ENCODE measurements around the gene COL6A2.
"Not testable (repeated sequence)": the region's sequence is repeated elsewhere in the genome, so short reads cannot be mapped to it uniquely, and the experiment has no call there.

Gene COL6A2

DNA sequence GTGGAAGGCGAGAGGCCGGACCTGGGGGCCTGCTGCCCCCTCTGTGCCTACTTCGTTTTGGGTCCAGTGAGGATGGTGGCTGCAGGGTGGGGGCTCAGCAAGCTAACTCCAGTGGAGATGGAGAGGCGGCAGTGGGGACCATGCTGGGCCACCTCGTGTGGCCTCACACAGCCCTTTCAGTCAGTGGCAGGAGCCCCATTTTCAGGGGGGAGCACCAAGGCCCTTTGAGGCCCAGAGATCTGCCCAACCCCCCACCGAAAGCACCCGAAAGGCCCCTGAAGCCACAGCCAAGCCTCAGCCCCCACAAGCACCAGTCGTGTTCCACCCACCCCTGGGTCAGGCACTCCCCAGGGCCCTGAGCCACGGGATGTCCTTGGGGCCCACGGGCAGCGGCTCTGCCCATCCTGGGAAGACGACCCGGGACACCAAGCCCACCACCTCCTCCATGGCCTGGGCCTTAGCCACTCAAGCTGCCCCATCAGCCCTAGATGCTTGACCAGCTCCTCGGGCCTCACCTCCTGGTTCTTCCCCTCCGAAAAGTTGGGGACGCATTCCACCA lies 57.1 kb downstream of the COL6A2 start:
- DNase-seq (ENCODE audit: low spot score) = no peak

- DNase-seq (ENCODE audit: low spot score) = no peak
Measured at GRCh38 chr21:46155514-46156377, 57.8 kb downstream of the COL6A2 start, which contains the start of gene FTCD. TSS of gene FTCD (minus strand) at chr21:46155579. CDS start at chr21:46155523, 56 bp downstream.

GRCh38 chr21:46156378-46156645 lies 58.4 kb downstream of the COL6A2 start:
- DNase-seq (ENCODE audit: low spot score) = no peak

DNA sequence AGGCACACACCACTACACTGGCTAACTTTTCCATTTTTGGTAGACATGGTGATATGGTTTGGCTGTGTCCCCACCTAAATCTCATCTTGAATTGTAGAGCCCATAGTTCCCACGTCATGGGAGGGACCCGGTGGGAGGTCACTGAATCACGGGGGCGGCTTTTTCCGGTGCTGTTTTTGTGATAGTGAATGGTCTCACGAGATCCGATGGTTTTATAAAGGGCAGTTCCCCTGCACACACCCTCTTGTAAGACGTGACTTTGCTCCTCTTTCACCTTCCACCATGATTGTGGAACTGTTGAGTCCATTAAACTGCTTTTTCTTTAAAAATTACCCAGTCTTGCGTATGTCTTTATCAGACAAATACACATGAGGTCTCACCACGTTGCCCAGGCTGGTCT lies 58.8 kb downstream of the COL6A2 start:
- DNase-seq (ENCODE audit: low spot score) = no peak

GRCh38 chr21:46157396-46157986 lies 59.6 kb downstream of the COL6A2 start:
- DNase-seq (ENCODE audit: low spot score) = no peak

DNA sequence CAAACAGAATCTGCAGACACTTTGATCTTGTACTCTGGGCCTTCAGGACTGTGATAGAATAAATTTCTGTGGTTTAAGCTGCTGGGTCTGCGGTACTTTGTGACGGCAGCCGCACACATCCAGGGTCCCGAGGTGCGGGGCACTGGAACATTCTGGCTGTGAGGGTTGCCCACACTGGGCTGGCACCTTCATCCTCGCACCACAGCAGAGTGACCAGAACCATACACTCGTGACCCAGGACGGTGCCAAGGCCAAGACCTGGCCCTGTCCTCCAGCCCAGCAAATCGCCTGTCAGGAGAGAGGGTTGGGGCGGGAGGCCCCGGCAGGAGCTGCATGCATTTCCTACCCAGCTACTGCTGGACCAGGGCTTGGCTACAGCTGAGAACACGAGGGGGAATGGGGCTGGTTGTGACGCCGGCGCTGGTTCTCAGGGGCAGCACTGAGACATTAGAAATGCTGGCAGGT lies 60.1 kb downstream of the COL6A2 start:
- no peak for DNase-seq (ENCODE audit: low spot score)

- DNase-seq (ENCODE audit: low spot score) = no peak
Measured at GRCh38 chr21:46158666-46159300, 60.9 kb downstream of the COL6A2 start.

DNA sequence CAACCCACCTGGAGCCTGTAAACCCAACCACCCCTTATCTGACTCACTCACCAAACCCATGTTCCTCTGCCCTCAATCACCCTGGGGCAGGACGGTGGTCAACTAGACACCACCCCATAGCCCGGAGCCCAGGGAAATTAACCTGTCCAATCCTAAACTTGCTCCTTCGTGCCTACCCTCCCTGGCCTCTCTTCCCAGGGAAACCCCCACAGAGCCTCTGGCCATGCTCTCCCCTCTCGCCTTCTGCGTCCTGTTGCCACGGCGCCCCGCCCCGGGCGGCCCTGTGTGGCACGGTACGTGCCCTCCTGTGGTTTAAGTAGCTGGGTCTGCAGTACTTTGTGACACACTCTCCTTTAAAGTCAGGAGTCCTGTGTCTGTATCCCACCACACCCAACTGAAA lies 61.5 kb downstream of the COL6A2 start:
- no peak for DNase-seq (ENCODE audit: low spot score)

DNA sequence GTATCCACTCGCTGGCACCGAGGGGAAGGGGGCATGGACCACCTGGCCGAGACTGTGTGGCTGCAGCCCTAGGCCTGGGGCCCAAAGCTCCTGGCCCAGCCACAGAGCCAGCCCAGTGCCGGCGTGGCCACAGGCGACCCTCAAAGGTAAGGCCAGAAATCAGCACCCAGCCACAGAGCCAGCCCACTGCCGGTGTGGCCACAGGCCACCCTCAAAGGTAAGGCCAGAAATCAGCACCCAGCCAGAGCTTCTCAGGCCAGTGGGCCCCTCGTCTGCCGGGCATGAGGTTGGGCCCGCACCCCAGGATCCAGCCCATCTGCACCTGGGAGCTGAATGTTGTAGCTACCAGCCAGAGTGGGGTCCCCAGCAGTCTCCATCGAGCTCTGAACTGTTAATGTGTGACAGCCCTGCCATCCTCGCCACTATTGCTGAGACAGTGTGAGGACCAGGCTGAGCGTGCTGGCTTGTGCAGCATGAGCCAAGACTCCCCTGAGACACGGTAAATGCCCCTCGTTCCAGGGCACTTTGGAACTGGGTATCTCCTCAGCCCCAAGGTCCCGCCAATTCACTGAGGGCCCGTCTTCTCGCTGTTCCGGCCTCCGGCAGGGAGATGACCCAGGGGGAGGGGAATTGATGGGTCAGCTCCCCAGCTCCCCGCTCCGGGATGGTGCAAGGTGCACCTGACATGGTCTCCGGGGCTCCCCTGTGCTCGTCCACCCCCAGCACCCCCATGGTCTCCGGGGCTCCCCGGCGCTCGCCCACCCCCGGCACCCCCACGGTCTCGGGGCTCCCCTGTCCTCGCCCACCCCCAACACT lies 62.1 kb downstream of the COL6A2 start:
- DNase-seq (ENCODE audit: low spot score) = no peak

DNA sequence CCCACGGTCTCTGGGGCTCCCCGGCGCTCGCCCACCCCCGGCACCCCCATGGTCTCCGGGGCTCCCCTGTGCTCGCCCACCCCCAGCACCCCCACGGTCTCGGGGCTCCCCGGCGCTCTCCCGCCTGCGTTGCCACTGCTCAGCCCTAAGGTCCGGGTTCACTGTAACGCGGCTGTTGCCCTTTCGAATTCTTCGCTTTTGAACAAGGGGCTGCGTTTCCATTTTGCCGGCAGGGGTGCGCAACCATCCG lies 62.7 kb downstream of the COL6A2 start:
- DNase-seq (ENCODE audit: low spot score) = no peak

- DNase-seq (ENCODE audit: low spot score) = no peak
Measured at GRCh38 chr21:46160907-46161632, 63.2 kb downstream of the COL6A2 start.

GRCh38 chr21:46161633-46162592 lies 64.0 kb downstream of the COL6A2 start:
- no peak for DNase-seq (ENCODE audit: low spot score)

- DNase-seq (ENCODE audit: low spot score) = no peak
Measured at GRCh38 chr21:46163380-46163779, 65.5 kb downstream of the COL6A2 start.

DNA sequence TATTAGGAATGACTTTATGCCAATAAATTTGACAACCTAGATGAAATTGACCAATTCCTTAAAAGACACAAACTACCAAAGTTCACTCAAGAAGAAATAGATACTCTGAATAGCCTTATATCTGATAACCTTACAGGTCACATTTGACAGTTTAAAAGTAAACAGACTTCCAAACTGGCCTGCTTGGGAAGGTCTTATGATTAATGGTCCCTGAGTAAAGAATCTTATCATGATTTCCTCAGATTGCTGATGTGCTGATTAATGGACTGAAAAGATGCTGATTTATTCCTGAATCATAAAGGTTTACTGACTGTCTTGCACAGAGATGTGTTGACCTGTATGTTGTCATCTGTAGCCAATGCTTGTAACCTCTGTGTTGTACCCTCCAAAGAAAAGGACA lies 67.2 kb downstream of the COL6A2 start:
- no peak for DNase-seq (ENCODE audit: low spot score)

DNA sequence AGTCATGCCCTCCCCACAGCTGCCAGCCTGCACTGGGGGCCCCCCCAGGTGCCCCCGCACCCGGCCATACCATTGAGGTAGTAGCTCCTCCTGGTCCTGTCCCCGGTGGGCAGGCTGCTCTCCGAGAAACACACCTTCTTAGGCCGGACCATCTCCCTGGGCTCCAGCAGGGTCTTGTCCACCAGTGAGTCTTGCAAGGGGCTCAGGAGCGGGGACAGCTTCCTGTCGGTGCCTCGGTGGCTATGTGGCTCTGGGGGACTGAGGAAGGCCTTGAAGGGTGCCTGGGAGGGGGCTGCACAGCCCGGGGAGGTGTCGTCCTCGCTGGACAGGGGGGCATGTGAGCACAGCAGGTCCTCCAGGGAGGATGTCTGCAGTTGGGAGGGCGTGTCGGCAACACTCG lies 70.3 kb downstream of the COL6A2 start:
- DNase-seq (ENCODE audit: low spot score) = no peak

DNA sequence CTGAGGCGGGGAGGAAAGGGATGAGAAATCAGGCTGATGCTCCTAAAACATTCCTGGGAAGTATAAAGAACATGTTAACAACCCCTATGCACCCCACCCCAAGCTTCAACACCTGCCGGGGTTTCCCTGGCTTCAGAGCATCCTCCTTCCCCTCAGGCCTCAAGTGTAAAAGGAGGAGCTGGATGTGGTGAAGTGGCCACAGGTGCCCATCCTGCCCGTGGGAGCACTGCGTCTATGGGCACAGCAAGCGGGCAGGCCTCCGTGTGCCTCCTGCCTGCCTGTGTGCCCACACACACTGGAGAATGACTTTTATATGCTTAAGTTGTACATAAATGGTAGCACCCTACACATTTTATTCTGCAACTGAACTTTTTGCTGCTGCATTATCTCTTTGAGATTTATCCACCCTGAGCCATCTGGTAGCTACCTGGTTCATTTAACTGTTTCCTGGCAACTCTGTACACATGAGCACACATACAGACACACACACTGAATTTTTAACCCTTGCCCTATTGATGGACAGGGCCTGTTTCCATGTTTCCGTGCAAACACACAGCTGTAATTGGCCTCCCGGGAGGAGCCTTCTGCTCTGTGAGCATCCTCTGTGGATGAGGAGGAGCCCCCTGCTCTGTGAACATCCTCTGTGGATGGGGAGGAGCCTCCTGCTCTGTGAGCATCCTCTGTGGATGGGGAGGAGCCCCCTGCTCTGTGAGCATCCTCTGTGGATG lies 70.9 kb downstream of the COL6A2 start:
- no peak for DNase-seq (ENCODE audit: low spot score)

GRCh38 chr21:46170436-46171193 lies 72.7 kb downstream of the COL6A2 start:
- DNase-seq (ENCODE audit: low spot score) = not testable (repeated sequence)

GRCh38 chr21:46171585-46171984 lies 73.7 kb downstream of the COL6A2 start:
- no peak for DNase-seq (ENCODE audit: low spot score)

Data from SK-N-DZ (cell line).